ENCODE results near the gene ACOX3.

DNA sequence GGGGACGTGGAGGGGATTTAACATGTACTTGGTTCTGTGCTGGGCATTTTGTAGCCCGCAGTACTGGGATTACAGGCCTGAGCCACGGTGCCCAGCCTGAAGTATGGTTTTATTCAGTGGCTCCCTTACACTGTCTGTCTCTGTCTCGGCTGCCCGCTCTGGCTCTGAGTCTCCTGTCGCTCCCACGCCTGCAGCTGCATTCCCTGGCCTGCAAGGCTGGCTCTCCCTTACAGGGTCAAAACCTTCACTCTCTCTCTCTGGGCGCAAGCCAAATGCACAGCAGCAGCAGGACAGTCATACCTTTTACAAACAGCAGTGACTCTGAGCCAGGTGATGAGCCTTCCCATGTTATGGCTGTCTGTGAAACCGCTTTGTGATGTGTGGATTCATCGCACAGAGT is 98.8 kb downstream of the ACOX3 start:
- TF ChIP-seq CTCF (IDR thresholded peaks at IDR 0.05) (no peak), POLR2A (IDR thresholded peaks at IDR 0.05; ENCODE audit: low read depth) (no peak), POLR2AphosphoS5 (IDR thresholded peaks at IDR 0.05) (peak in 1 of 2 donors; percentile 5), EP300 (IDR thresholded peaks at IDR 0.05) (no peak)

Data from esophagus muscularis mucosa (tissue), 4 donors.